Breast epithelium (tissue), 3 donors: Measurements from ENCODE around the gene HLA-DMB.

Experiments used
- POLR2A ChIP-seq: fragments of 450-650 bp; IDR thresholded peaks from one replicate; pipeline ENCODE4 v1.6.1; 2016; ENCODE audit warnings: antibody characterized with exemption, mild to moderate bottlenecking, moderate library complexity
- POLR2AphosphoS5 ChIP-seq, 3 donors: sonication (generic); formaldehyde crosslinking; IDR thresholded peaks; one replicate each; pipeline ENCODE4 v1.6.1; 2017; ENCODE audit warnings: antibody characterized with exemption in 3 of 3
- TF ChIP-seq, protein P1 (sequence below), 3 donors: fragments of 450-650 bp; IDR thresholded peaks; one replicate each; pipeline ENCODE4 v1.5.1; 2016 to 2017; ENCODE audit warnings: antibody characterized with exemption in 3 of 3, mild to moderate bottlenecking in 3 of 3, moderate library complexity in 3 of 3

DNA sequence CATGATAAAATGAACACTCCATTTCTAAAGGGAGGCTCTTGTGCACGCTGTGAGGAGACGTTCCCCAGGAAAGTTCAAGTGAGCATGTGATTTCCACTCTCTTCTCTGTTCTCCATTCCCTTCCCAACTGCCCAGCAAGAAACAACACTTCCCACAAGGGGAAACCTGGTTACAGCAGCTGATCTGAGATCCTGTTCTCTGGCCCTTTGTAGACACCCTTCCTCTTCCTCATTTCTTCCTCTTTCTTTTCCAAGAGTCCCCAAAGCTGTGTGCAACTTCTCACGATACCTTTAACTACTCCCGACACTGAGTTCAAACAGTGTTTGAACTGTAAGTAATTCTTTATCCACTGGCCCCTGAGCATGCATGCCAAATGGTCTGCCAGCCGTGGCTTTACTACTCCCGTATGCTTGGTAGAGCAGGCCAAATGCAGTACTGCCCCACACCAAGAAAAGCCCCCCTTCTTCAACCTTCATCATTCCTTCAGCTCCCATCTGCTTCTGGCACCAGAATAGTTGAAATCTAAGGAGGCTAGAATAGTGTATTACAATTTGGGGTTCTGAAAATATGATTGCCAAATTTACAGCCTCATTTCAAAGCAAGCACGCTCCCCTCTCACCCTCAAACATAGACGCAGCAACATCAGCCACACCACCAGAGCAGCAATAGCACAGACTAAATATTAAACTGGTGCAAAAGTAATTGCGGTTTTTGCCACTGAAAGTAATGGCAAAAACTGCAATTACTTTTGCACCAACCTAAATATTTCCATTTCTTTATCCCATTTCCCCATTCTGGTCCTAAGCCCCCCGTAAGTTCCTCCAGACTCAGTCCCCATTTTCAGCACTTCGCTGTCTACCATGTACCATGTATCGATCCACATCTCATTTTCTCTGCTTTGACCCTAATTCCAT lies 4.3 kb downstream of the HLA-DMB start:
- TF ChIP-seq POLR2AphosphoS5 (IDR thresholded peaks at IDR 0.05), result no peak
- TF ChIP-seq, protein P1, sequence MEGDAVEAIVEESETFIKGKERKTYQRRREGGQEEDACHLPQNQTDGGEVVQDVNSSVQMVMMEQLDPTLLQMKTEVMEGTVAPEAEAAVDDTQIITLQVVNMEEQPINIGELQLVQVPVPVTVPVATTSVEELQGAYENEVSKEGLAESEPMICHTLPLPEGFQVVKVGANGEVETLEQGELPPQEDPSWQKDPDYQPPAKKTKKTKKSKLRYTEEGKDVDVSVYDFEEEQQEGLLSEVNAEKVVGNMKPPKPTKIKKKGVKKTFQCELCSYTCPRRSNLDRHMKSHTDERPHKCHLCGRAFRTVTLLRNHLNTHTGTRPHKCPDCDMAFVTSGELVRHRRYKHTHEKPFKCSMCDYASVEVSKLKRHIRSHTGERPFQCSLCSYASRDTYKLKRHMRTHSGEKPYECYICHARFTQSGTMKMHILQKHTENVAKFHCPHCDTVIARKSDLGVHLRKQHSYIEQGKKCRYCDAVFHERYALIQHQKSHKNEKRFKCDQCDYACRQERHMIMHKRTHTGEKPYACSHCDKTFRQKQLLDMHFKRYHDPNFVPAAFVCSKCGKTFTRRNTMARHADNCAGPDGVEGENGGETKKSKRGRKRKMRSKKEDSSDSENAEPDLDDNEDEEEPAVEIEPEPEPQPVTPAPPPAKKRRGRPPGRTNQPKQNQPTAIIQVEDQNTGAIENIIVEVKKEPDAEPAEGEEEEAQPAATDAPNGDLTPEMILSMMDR (IDR thresholded peaks at IDR 0.05), result no peak
- TF ChIP-seq POLR2A, result no peak
